ENCODE data around the gene ING5. TPM values are rescaled to one million over a fixed set of nuclear protein-coding genes. Genes with fewer than 3 reads are reported as not detected.
"Not testable (repeated sequence)": the region's sequence is repeated elsewhere in the genome, so short reads cannot be mapped to it uniquely, and the experiment has no call there.

The ING5 gene
- total RNA-seq, 4 donors from 2014 or later, result 28.1 to 43.8 (median 30.3) TPM

- Histone ChIP-seq H3K36me3 (peaks cover 12 to 60% (median 34%) of the 10 kb centered on the region in 4 donors), H3K4me3 (no peak overlapping the region), H3K4me1 (peaks cover 0 to under 1% (median under 1%) of the 10 kb centered on the region in 4 donors), H3K27me3 (no peaks in the 10 kb centered on the region), H3K9me3 (no peaks in the 10 kb centered on the region), H3K27ac (replicated peaks in 1 of 4) (no peak overlapping the region)
- intact Hi-C loops (cut with DNase I), result no loop called here
- no peak for DNase-seq (ENCODE audit: extremely low spot score)
- WGBS, result 78% methylated on average over 10 of the region's 10 CpGs
- TF ChIP-seq POLR2A (IDR thresholded peaks at IDR 0.05; ENCODE audit: low read depth) (no peak), POLR2AphosphoS5 (IDR thresholded peaks at IDR 0.05) (no peak), CTCF (IDR thresholded peaks at IDR 0.05) (no peak), EP300 (IDR thresholded peaks at IDR 0.05) (no peak)
Measured at GRCh38 chr2:241741016-241741415, 39.2 kb downstream of the ING5 start.

GRCh38 chr2:241742320-241742939 lies 40.6 kb downstream of the ING5 start:
- Histone ChIP-seq H3K27me3 (no peaks in the 10 kb centered on the region), H3K36me3 (peaks cover 12 to 74% (median 37%) of the 10 kb centered on the region in 4 donors), H3K4me3 (no peak overlapping the region), H3K9me3 (no peaks in the 10 kb centered on the region), H3K4me1 (no peaks in the 10 kb centered on the region), H3K27ac (replicated peaks in 1 of 4) (no peak overlapping the region)
- TF ChIP-seq EP300 (IDR thresholded peaks at IDR 0.05) (no peak), POLR2A (IDR thresholded peaks at IDR 0.05; ENCODE audit: low read depth) (no peak), CTCF (IDR thresholded peaks at IDR 0.05) (no peak), POLR2AphosphoS5 (IDR thresholded peaks at IDR 0.05) (no peak)
- intact Hi-C loops (cut with DNase I), result no loop called here
- WGBS, result 96% methylated on average over 27 of the region's 28 CpGs
- DNase-seq (ENCODE audit: extremely low spot score), result no peak

GRCh38 chr2:241743008-241743407 lies 41.2 kb downstream of the ING5 start:
- WGBS, result 87% methylated on average over 10 of the region's 15 CpGs
- not testable (repeated sequence) for DNase-seq (ENCODE audit: extremely low spot score)

GRCh38 chr2:241743620-241744019 lies 41.8 kb downstream of the ING5 start:
- Histone ChIP-seq H3K27me3 (no peaks in the 10 kb centered on the region), H3K9me3 (no peaks in the 10 kb centered on the region), H3K4me1 (no peaks in the 10 kb centered on the region), H3K27ac (replicated peaks in 1 of 4) (no peak overlapping the region), H3K4me3 (no peak overlapping the region), H3K36me3 (peaks cover 12 to 77% (median 35%) of the 10 kb centered on the region in 4 donors)
- WGBS, result 90% methylated on average over 4 of the region's 16 CpGs
- no peak for TF ChIP-seq POLR2A (IDR thresholded peaks at IDR 0.05; ENCODE audit: low read depth)
- TF ChIP-seq POLR2AphosphoS5 (IDR thresholded peaks at IDR 0.05), result no peak
- no peak for TF ChIP-seq EP300 (IDR thresholded peaks at IDR 0.05)
- no peak for TF ChIP-seq CTCF (IDR thresholded peaks at IDR 0.05)
- DNase-seq (ENCODE audit: extremely low spot score), result no peak
- intact Hi-C loops (cut with DNase I), result no loop called here

More at GRCh38 chr2:241743008-241743407, 41.2 kb downstream of the ING5 start:
- peaks cover 12 to 78% (median 37%) of the 10 kb centered on the region in 4 donors for H3K36me3 ChIP-seq
- H3K27ac ChIP-seq (replicated peaks in 1 of 4); H3K4me1 ChIP-seq; H3K9me3 ChIP-seq; H3K27me3 ChIP-seq; intact Hi-C loops (cut with DNase I); H3K4me3 ChIP-seq: not testable (repeated sequence)

- DNase-seq (ENCODE audit: extremely low spot score), result no peak
- intact Hi-C loops (cut with DNase I), result no loop called here
- TF ChIP-seq POLR2AphosphoS5 (IDR thresholded peaks at IDR 0.05) (no peak), EP300 (IDR thresholded peaks at IDR 0.05) (no peak), CTCF (IDR thresholded peaks at IDR 0.05) (no peak), POLR2A (IDR thresholded peaks at IDR 0.05; ENCODE audit: low read depth) (no peak)
- H3K36me3 ChIP-seq, result peaks cover 12 to 80% (median 38%) of the 10 kb centered on the region in 4 donors
- H3K27ac ChIP-seq (replicated peaks in 1 of 4), result no peak overlapping the region
- no peaks in the 10 kb centered on the region for H3K4me1 ChIP-seq
- H3K4me3 ChIP-seq, result no peak overlapping the region
- H3K27me3 ChIP-seq, result no peaks in the 10 kb centered on the region
- H3K9me3 ChIP-seq, result no peaks in the 10 kb centered on the region
- 92% methylated on average over 13 of the region's 24 CpGs for WGBS
Measured at GRCh38 chr2:241744028-241744754, 42.4 kb downstream of the ING5 start.
